Measurements from ENCODE around the gene AOC2. TPM values are rescaled to one million over a fixed set of nuclear protein-coding genes. Genes with fewer than 3 reads are reported as not detected.

Gene AOC2
- total and polyA plus RNA-seq, 9 of the 15 experiments (the other 6 are each of a cell fraction or from before 2014, with no cell fraction given), result 0.08 to 0.91 (median 0.49) TPM

- TF ChIP-seq OTX1 (CRISPR knock-in tag; IDR thresholded peaks at IDR 0.05) (no peak), AFF4 (CRISPR knock-in tag; IDR thresholded peaks at IDR 0.05) (no peak), E2F8 (IDR thresholded peaks at IDR 0.05; ENCODE audit: low read depth, partially characterized antibody) (no peak), POLR2A (conservative IDR thresholded peaks at IDR 0.05) (peak; percentile 5; the same call in 1 of the 2 replicates), ZNF436 (CRISPR knock-in tag; IDR thresholded peaks at IDR 0.05) (no peak), SMAD1 (IDR thresholded peaks at IDR 0.05; ENCODE audit: low read depth, low read length, partially characterized antibody) (no peak), RBM15 (IDR thresholded peaks at IDR 0.05; ENCODE audit: insufficient read depth, low read length) (no peak), ZNF507 (tag; conservative IDR thresholded peaks at IDR 0.05) (no peak)
- POLR2A ChIA-PET, result interaction anchor here (0.9 to 6.4 kb wide), 4 partner anchors 8 to 225 kb away, joined by 3 to 47 read pairs (median 8); partner anchors contain the start of gene WNK4
- 52% methylated on average over 4 of the region's 4 CpGs for WGBS (ENCODE audit: insufficient coverage, low coverage, missing lambda C conversion rate)
- H3K4me1 ChIP-seq (replicated peaks in 1 of 2; ENCODE audit: control insufficient read depth in 2 of 2, insufficient read depth in 2 of 2, low read length in 2 of 2), result peaks cover 14 to 36% of the 10 kb centered on the region in 2 experiments
- peaks cover 41% of the 10 kb centered on the region for H3K36me3 ChIP-seq (ENCODE audit: control insufficient read depth, insufficient read depth, low read length)
- no peaks in the 10 kb centered on the region for H3K9me1 ChIP-seq (ENCODE audit: control insufficient read depth, insufficient read depth, low read length)
- no peak for ATAC-seq
- no peaks in the 10 kb centered on the region for H3K27me3 ChIP-seq (ENCODE audit: control insufficient read depth in 2 of 2, insufficient read depth in 2 of 2, low read length in 2 of 2)
- no peak overlapping the region for H3K4me3 ChIP-seq
- CTCF ChIA-PET (ENCODE audit: low intra/inter-chr PET ratio), result no interaction called here
- H3K27ac ChIP-seq (ENCODE audit: extremely low read depth, low read depth, low read length), result no peak overlapping the region
- intact Hi-C loops (cut with micrococcal nuclease) (no loop called here), in situ Hi-C loops (cut with MboI) (no loop called here)
- H4K20me1 ChIP-seq (replicated peaks; ENCODE audit: control insufficient read depth, insufficient read depth, low read length), result no peaks in the 10 kb centered on the region
- no peak overlapping the region for H3K4me2 ChIP-seq (ENCODE audit: insufficient read depth, low read length)
- no TSS peak for BruUV-seq (replicated peaks)
- peaks cover 17% of the 10 kb centered on the region for H3K79me2 ChIP-seq (ENCODE audit: control insufficient read depth, insufficient read depth, low read length)
- no peak overlapping the region for H2AFZ ChIP-seq (ENCODE audit: low read depth, low read length)
- H3K9ac ChIP-seq (ENCODE audit: insufficient read depth in 1 of 2, low read depth in 2 of 2, low read length in 2 of 2), result peak overlapping the region in 1 of 2 experiments; percentile 53; a peak in 1 of 4 replicates
- no peak for FAIRE-seq
- no peaks in the 10 kb centered on the region for H3K9me3 ChIP-seq (replicated peaks; ENCODE audit: control insufficient read depth, insufficient read depth, low read depth, low read length)
- no peak for DNase-seq (ENCODE audit: extremely low read depth in 1 of 4, low spot score in 3 of 4)
These were observed 49.3 kb upstream of the AOC2 start for GRCh38 chr17:42795061-42795460.
